HepG2 (cell line): Measurements from ENCODE around the gene DDN. TPM values are rescaled to one million over a fixed set of nuclear protein-coding genes. Genes with fewer than 3 reads are reported as not detected.

Source experiments
- ATAD3A ChIP-seq: sonication (generic); formaldehyde crosslinking; IDR thresholded peaks from 2 replicates; pipeline ENCODE4 v1.4.0; 2020; ENCODE audit warnings: missing genetic modification reagents
- CCAR2 ChIP-seq: fragments of 200-400 bp; formaldehyde crosslinking; optimal IDR thresholded peaks from 2 replicates; pipeline ENCODE3; 2018; ENCODE audit warnings: low read depth, mild to moderate bottlenecking, low read length, moderate library complexity
- CREM ChIP-seq, 2 experiments: sonication (generic) in 1 of 2; formaldehyde crosslinking in 1 of 2; IDR thresholded peaks; 2 replicates each; pipeline versions ENCODE4 v1.4.0 to v1.6.1; 2016 to 2020; ENCODE audit warnings: antibody characterized with exemption in 1 of 2, mild to moderate bottlenecking in 1 of 2, missing genetic modification reagents in 1 of 2
- E2F1 ChIP-seq: sonication (generic); formaldehyde crosslinking; IDR thresholded peaks from 2 replicates; pipeline ENCODE4 v1.5.0; 2020; ENCODE audit warnings: missing genetic modification reagents
- EP300 ChIP-seq, 3 experiments: sonication (generic) in 1 of 3; formaldehyde crosslinking in 1 of 3; IDR thresholded peaks; 2 replicates each; pipeline versions ENCODE4 v1.5.1 to v1.6.1; 2011 to 2020; ENCODE audit warnings: low read depth in 2 of 3, low read length in 2 of 3, borderline replicate concordance in 1 of 3, improper control_type of control experiment in 1 of 3, mild to moderate bottlenecking in 1 of 3, missing genetic modification reagents in 1 of 3, moderate library complexity in 1 of 3
- ETS1 ChIP-seq: sonication (generic); formaldehyde crosslinking; IDR thresholded peaks from 2 replicates; pipeline ENCODE4 v1.4.0; 2020; ENCODE audit warnings: missing genetic modification reagents
- HMG20A ChIP-seq: IDR thresholded peaks from 2 replicates; pipeline ENCODE4 v1.6.1; 2016; ENCODE audit warnings: borderline replicate concordance
- MTA3 ChIP-seq: sonication (generic); formaldehyde crosslinking; IDR thresholded peaks from 2 replicates; pipeline ENCODE4 v1.4.0; 2020; ENCODE audit warnings: missing genetic modification reagents
- NCOA1 ChIP-seq: sonication (generic); formaldehyde crosslinking; IDR thresholded peaks from 2 replicates; pipeline ENCODE4 v1.9.0; 2021; ENCODE audit warnings: missing genetic modification reagents
- NKX3-1 ChIP-seq: sonication (generic); formaldehyde crosslinking; IDR thresholded peaks from 2 replicates; pipeline ENCODE4 v1.5.0; 2020; ENCODE audit warnings: missing genetic modification reagents
- NPAS2 ChIP-seq: sonication (generic); formaldehyde crosslinking; IDR thresholded peaks from 2 replicates; pipeline ENCODE4 v1.8.0; 2022; ENCODE audit warnings: mild to moderate bottlenecking, missing genetic modification reagents, borderline replicate concordance
- PAF1 ChIP-seq: IDR thresholded peaks from 2 replicates; pipeline ENCODE4 v1.6.1; 2016; ENCODE audit warnings: missing genetic modification reagents, missing compliant biosample characterization
- RAD51 ChIP-seq: fragments of 450-650 bp; IDR thresholded peaks from 2 replicates; pipeline ENCODE4 v1.6.1; 2016; ENCODE audit warnings: borderline replicate concordance
- SOX5 ChIP-seq: IDR thresholded peaks from 2 replicates; pipeline ENCODE4 v1.6.1; 2016; ENCODE audit warnings: borderline replicate concordance
- YEATS2 ChIP-seq: sonication (generic); formaldehyde crosslinking; IDR thresholded peaks from 2 replicates; pipeline ENCODE4 v1.4.0; 2020; ENCODE audit warnings: missing genetic modification reagents, borderline replicate concordance
- ZBTB7B ChIP-seq: sonication (generic); formaldehyde crosslinking; IDR thresholded peaks from 2 replicates; pipeline ENCODE4 v1.4.0; 2020; ENCODE audit warnings: missing genetic modification reagents
- ZFP36L2 ChIP-seq: sonication (generic); formaldehyde crosslinking; IDR thresholded peaks from 2 replicates; pipeline ENCODE4 v1.4.0; 2020; ENCODE audit warnings: missing genetic modification reagents
- ZNF383 ChIP-seq: sonication (generic); formaldehyde crosslinking; IDR thresholded peaks from 2 replicates; pipeline ENCODE4 v1.4.0; 2020; ENCODE audit warnings: missing genetic modification reagents, mild to moderate bottlenecking, borderline replicate concordance
- ZNF546 ChIP-seq: sonication (generic); formaldehyde crosslinking; conservative IDR thresholded peaks from 2 replicates; pipeline ENCODE4 v1.8.1; 2023; ENCODE audit warnings: mild to moderate bottlenecking, missing genetic modification reagents
- ZNF766 ChIP-seq: sonication (generic); formaldehyde crosslinking; IDR thresholded peaks from 2 replicates; pipeline ENCODE4 v1.5.0; 2020; ENCODE audit warnings: missing genetic modification reagents, borderline replicate concordance
- polyA plus RNA-seq, 8 experiments: library from polyadenylated mRNA; depleted of rRNA in 3 of 8; stranded (reverse) in 7 of 8; unstranded in 1 of 8; fragments of >200 nt; fragmentation: Illumina TruSeq in 4 of 8; extraction: Trizol in 4 of 8; gene quantifications; 2 replicates each; pipeline versions ENCODE4 v1.2.1 to v1.2.3, GENCODE V29; 2011 to 2016; ENCODE audit warnings: low read depth in 4 of 8, missing spikeins in 1 of 8, mixed read lengths in 1 of 8; ENCODE audit not compliant: insufficient read depth in 1 of 8
- total RNA-seq, 5 experiments: library from RNA; depleted of rRNA; stranded (reverse); fragments of >200 nt; fragmentation: Illumina TruSeq; extraction: Trizol; gene quantifications; 2 replicates each; pipeline ENCODE4 v1.2.3, GENCODE V29; 2016; ENCODE audit warnings: low read depth in 1 of 5
- TF ChIP-seq, protein P1 (sequence below): sonication (generic); formaldehyde crosslinking; IDR thresholded peaks from 2 replicates; pipeline ENCODE4 v1.8.0; 2022; ENCODE audit warnings: missing genetic modification reagents, mild to moderate bottlenecking, inconsistent platforms, borderline replicate concordance
- TF ChIP-seq, protein P2 (sequence below): IDR thresholded peaks from 2 replicates; pipeline ENCODE4 v1.6.1; 2012; ENCODE audit warnings: inconsistent platforms
- TF ChIP-seq, protein P3 (sequence below): sonication (generic); formaldehyde crosslinking; IDR thresholded peaks from 2 replicates; pipeline ENCODE4 v1.8.1; 2023; ENCODE audit warnings: missing genetic modification reagents, mild to moderate bottlenecking, borderline replicate concordance

Gene DDN
- total and polyA plus RNA-seq, 2 of the 13 experiments (the other 11 are each of a cell fraction or from before 2014, with no cell fraction given): 0.24 to 0.53 TPM

DNA sequence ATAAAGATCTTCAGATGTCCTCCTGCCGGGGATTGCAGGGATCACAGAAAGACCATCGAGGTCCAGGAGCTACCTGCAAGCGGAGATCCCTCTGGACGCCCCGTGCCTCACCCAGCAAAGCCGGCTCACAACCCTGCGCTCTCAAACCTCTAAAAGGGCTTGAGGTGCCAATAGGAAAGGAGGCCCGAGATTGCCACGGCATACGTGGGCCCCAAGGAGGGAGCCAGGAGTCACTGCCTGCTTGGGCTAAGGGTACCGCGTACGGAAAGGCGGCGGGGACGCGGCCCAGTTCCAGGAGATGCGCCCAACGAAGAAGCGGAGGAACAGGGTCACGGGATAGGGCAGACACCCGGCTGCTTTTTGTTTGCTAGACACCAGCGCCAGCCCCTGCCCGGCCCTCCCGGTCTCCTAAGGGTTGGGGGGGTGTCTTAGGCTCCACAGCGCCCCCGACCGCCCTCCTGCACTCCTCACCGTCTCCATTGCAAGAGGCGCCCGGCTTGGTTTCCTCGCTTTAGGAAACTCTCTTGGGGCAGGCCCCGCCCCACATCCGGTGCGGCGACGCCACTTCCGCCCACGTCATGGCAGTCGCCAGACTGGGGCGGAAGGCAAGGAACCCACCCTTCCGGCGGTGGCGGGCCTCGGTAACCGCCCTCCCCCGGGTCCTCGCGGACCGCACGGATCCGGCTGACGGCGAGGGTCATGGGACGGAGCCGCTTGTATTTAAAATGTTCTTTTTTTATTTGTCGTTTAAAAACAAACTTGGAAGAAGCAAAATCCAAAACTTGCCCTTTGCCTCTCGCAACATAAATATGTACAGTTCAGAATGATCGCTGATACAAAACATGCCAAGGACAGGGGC is 19.3 kb upstream of the DDN start, which contains the start of gene PRKAG1 (continued):
- peak; percentile 33; the same call in 1 of the 2 replicates for TF ChIP-seq NCOA1 (CRISPR knock-in tag)
- peak; percentile 78; the same call in 1 of the 2 replicates for TF ChIP-seq ZNF766 (CRISPR knock-in tag)
- TF ChIP-seq, protein P1, sequence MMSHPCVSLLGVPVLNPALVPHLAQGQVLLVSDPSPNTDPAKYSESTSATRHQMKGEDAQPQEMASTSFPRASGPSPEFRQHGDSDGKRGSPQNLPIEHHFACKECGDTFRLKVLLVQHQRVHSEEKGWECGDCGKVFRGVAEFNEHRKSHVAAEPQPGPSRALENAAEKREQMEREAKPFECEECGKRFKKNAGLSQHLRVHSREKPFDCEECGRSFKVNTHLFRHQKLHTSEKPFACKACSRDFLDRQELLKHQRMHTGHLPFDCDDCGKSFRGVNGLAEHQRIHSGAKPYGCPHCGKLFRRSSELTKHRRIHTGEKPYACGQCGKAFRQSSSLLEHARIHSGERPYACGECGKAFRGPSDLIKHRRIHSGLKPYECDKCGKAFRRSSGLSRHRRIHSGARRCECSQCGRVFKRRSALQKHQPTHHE (CRISPR knock-in tag): 0 out of 2 replicates have a peak, but pooled peaks have one; percentile 42
- TF ChIP-seq, protein P2, sequence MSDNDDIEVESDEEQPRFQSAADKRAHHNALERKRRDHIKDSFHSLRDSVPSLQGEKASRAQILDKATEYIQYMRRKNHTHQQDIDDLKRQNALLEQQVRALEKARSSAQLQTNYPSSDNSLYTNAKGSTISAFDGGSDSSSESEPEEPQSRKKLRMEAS: peak; percentile 78
- TF ChIP-seq EP300 (IDR thresholded peaks at IDR 0.05; ENCODE audit: low read depth in 2 of 2, low read length in 2 of 2): peak in 1 of 2 experiments; percentile 24; a peak in 1 of 4 replicates
- peak; percentile 12; the same call in 1 of the 2 replicates for TF ChIP-seq EP300 (CRISPR knock-in tag; IDR thresholded peaks at IDR 0.05; ENCODE audit: borderline replicate concordance)
- TF ChIP-seq MTA3 (CRISPR knock-in tag): no peak
- TF ChIP-seq, protein P3, sequence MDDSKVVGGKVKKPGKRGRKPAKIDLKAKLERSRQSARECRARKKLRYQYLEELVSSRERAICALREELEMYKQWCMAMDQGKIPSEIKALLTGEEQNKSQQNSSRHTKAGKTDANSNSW: no peak
- TF ChIP-seq NKX3-1 (CRISPR knock-in tag): peak; percentile 15; the same call in 1 of the 2 replicates
- TF ChIP-seq ETS1 (CRISPR knock-in tag): no peak
- no peak for TF ChIP-seq ZFP36L2 (CRISPR knock-in tag)
- peak; percentile 45 for TF ChIP-seq PAF1 (CRISPR knock-in tag)
- TF ChIP-seq NPAS2 (CRISPR knock-in tag): no peak
- TF ChIP-seq CREM (IDR thresholded peaks at IDR 0.05): peak; percentile 92
- no peak for TF ChIP-seq CREM (CRISPR knock-in tag; IDR thresholded peaks at IDR 0.05)
- TF ChIP-seq E2F1 (CRISPR knock-in tag): no peak; the same call in 1 of the 2 replicates
- no peak for TF ChIP-seq ZNF383 (CRISPR knock-in tag)
- no peak for TF ChIP-seq ATAD3A (CRISPR knock-in tag)
- TF ChIP-seq ZNF546 (CRISPR knock-in tag): no peak
- TF ChIP-seq ZBTB7B (CRISPR knock-in tag): no peak
- TF ChIP-seq CCAR2: no peak
- no peak for TF ChIP-seq HMG20A (CRISPR knock-in tag)
- TF ChIP-seq RAD51: no peak
- peak; percentile 89; the same call in 1 of the 2 replicates for TF ChIP-seq YEATS2 (CRISPR knock-in tag)
- TF ChIP-seq SOX5 (CRISPR knock-in tag): peak; percentile 35; the same call in 1 of the 2 replicates
